ENCODE results near the gene CAMKK2.

GRCh38 chr12:121264951-121265515 is 31.5 kb downstream of the CAMKK2 start:
- TF ChIP-seq EZH2 (IDR thresholded peaks at IDR 0.05; ENCODE audit: insufficient read depth, poor library complexity, severe bottlenecking) (no peak), EZH2phosphoT487 (IDR thresholded peaks at IDR 0.05; ENCODE audit: insufficient read depth, low read depth) (no peak)
